HL-60 (cell line): ENCODE results near the gene MTR.

Experiments
- CTCF ChIP-seq: IDR thresholded peaks from one replicate; pipeline ENCODE4 v1.5.1; 2011; ENCODE audit warnings: low read length, control low read depth, inconsistent platforms; ENCODE audit not compliant: insufficient read depth
- POLR2AphosphoS5 ChIP-seq: IDR thresholded peaks from 2 replicates; pipeline ENCODE4 v1.6.1; 2012; ENCODE audit warnings: low read depth
- REST ChIP-seq: IDR thresholded peaks from 2 replicates; pipeline ENCODE4 v1.6.1; 2012; ENCODE audit warnings: low read depth; ENCODE audit not compliant: insufficient replicate concordance

GRCh38 chr1:236761397-236762132 lies 33.5 kb upstream of the MTR start:
- TF ChIP-seq CTCF (no peak), POLR2AphosphoS5 (no peak), REST (no peak)
